IPS-18c (cell line): ENCODE data around the gene ANKS3.

Experiments
- H3K4me3 ChIP-seq: 2 replicates; pipeline ENCODE4 v1.7.0; 2013; ENCODE audit warnings: low read depth, mild to moderate bottlenecking, low read length, moderate library complexity; ENCODE audit not compliant: insufficient read depth
- H3K9me3 ChIP-seq: one replicate; pipeline ENCODE4 v1.6.1; 2013; ENCODE audit warnings: mild to moderate bottlenecking, low read length, moderate library complexity; ENCODE audit not compliant: control insufficient read depth, insufficient read depth

ANKS3 gene

DNA sequence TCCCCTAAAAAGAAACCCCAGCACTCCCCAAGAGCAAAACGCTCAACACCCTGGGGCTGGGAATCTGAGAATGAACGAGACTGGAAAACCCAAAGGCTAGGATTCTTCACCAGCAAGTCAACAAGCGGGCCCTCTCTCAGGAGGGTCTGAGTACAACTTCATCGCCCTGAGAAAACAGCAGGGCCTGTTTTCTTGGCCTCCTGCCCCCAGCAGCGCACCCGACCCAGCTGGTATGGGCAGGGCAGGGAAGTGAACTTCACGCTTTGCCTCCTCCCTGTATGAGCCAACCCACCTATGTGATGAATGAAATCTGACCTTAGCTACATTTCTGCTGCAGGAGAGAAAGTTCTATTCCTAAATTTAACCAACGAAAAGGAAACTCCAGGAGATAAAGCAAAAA, 29.6 kb downstream of the ANKS3 start:
- Histone ChIP-seq H3K9me3 (no peaks in the 10 kb centered on the region), H3K4me3 (no peak overlapping the region)

DNA sequence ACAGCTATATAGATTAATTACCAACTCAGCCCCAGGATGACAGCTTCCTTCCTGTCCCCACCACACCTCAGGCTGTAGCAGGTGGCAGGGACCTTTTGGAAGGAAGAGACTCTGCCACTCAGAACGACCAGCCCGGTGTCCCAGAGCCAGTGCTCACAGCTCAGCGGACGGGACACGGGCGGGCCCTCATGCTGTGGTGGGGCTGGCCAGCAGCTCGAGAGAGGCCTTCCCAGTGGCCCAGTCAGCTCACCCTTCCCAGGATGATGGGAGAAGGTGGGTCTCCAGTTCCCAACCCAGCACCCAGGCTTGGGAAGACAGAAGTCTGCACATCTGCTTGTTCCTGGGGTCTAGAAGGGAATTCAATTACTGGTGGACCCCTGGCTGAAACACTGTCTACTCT, 30.2 kb downstream of the ANKS3 start:
- H3K9me3 ChIP-seq: no peaks in the 10 kb centered on the region
- H3K4me3 ChIP-seq: no peak overlapping the region

DNA sequence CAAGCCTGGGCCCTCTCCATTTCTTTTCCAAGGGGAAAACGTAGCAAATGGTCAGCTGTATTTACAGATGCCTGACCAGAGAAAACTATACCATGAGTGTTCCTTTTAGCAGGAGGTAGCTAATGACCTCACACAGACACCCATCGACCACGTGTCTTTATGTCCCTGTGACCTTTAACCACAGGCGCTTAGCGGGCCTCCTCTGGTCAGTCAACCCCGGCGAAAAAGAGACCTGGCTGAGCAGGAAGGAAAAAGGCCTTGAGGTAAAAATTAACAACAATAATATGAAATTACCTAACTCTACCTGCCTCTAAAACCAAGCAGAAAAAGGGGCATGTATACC, 31.6 kb downstream of the ANKS3 start:
- no peak overlapping the region for H3K4me3 ChIP-seq
- H3K9me3 ChIP-seq: no peaks in the 10 kb centered on the region

GRCh38 chr16:4701791-4702465, 32.1 kb downstream of the ANKS3 start:
- H3K9me3 ChIP-seq: no peaks in the 10 kb centered on the region
- no peak overlapping the region for H3K4me3 ChIP-seq

DNA sequence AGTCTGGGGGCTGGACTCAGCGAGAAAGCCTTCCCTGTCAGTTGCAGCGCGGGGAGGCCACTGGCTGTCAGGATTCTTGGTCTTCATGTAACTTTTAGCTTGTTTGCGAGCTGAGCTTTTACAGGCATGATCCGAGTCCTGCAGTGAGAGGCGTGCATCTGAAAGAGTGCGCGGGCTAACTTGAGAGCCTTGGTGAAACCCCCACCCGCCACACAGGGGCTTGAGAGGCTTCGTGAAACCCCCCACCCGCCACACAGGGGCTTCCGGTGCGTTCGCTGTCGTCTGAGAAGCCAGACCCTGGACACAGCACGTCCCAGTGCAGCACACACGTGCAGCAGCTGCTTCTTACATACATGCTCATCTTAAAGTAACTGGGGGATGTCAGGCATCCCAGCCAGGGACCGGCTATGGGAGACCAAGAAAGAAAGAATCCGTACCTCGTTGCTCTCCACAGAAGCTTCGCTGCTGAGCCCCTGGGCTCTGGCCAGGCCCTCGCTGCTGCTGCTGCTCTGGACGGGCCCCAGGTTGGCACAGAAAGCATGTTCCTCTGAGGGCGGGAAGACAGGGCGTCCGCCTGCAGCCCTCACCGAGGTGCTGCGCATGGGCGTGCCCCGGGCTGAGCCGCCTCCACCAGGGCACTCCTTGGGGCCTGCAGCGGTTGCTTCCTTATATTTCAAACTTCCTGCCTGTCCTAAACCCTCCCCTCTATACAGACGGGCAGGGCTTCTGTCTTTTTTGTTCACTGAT, 32.9 kb downstream of the ANKS3 start:
- Histone ChIP-seq H3K9me3 (no peaks in the 10 kb centered on the region), H3K4me3 (no peak overlapping the region)

GRCh38 chr16:4700380-4700996, 33.6 kb downstream of the ANKS3 start:
- Histone ChIP-seq H3K9me3 (no peaks in the 10 kb centered on the region), H3K4me3 (no peak overlapping the region)

GRCh38 chr16:4699046-4699556, 35.0 kb downstream of the ANKS3 start:
- H3K4me3 ChIP-seq: no peak overlapping the region
- no peaks in the 10 kb centered on the region for H3K9me3 ChIP-seq

DNA sequence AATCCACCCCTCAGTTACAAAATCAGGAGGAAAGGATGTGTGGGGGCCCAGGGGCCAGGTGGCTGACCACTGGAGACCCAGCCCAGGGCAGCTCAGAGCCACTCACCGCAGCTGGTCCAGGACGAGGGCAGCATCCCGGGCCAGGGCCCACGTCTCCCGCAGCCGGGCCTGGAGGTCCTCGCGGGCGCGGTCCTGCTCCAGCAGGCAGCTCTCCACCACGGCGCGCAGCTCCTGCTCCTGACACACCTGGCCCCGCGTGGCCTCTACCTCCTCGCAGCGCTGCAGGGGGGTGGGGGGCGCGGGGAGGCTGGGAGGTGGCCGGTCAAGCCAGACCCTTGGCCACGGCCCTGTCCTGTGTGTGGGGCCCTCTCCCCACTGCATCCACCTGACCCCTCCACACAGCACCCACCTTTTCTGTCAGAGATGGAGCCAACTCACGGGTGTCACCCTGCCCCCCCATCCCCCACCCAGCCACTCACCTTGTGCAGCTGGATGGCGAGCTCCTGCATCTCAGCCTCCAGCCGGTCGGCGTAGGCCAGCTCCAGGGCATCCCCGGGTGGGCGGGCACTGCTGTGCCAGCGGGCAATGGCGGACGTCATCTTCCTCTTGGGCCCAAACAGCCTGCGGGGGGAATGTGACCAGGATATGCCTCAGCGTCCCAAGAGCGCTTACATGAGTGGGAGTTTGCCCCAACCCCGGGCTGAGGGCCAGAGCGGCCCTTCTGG, 35.6 kb downstream of the ANKS3 start:
- H3K4me3 ChIP-seq: no peak overlapping the region
- no peaks in the 10 kb centered on the region for H3K9me3 ChIP-seq

- no peak overlapping the region for H3K4me3 ChIP-seq
- H3K9me3 ChIP-seq: no peaks in the 10 kb centered on the region
Measured at GRCh38 chr16:4697848-4698291, 36.2 kb downstream of the ANKS3 start.

GRCh38 chr16:4696905-4697847, 36.9 kb downstream of the ANKS3 start:
- H3K9me3 ChIP-seq: no peaks in the 10 kb centered on the region

GRCh38 chr16:4696172-4696904, 37.7 kb downstream of the ANKS3 start:
- Histone ChIP-seq H3K4me3 (no peak overlapping the region), H3K9me3 (no peaks in the 10 kb centered on the region)

More at GRCh38 chr16:4696905-4697847, 36.9 kb downstream of the ANKS3 start:
- H3K4me3 ChIP-seq: no peak overlapping the region

GRCh38 chr16:4695473-4696171, 38.4 kb downstream of the ANKS3 start:
- H3K4me3 ChIP-seq: no peak overlapping the region

DNA sequence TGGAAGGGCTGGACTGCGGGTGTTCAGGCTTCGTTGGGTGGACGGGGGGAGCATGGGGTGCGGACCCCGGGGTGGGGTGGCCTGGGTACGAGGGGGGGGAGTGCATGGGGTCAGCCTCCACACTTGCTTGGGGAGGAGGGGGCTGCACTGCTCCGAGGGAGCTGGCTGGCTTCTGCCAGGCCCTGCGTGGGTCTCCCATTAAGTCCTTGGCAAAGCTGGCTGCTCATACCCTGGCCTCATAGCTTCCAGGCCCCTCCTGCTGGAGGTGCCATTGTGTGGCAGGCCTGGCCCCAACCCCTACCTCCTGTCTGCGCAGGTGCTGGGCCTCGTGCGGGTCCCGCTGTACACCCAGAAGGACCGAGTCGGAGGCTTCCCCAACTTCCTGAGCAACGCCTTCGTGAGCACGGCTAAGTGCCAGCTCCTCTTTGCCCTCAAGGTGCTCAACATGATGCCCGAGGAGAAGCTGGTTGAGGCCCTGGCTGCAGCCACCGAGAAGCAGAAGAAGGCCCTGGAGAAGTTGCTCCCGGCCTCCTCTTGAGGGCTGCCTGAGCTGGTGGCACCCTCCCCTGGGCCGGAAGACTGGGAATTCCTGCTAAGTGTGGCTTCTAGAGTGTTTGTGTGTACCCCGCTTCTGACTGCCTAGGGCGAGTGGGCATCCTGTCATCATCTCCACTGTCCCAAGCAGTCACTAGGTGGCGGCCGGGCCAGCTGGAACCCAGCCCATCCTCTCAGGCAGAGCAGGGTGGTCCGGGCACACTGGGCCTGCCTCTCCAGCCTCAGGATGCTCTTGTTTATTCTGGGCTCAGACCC, 39.2 kb downstream of the ANKS3 start:
- Histone ChIP-seq H3K9me3 (no peaks in the 10 kb centered on the region), H3K4me3 (peak overlapping the region; percentile 98)

More at GRCh38 chr16:4695473-4696171, 38.4 kb downstream of the ANKS3 start:
- H3K9me3 ChIP-seq: no peaks in the 10 kb centered on the region

- Histone ChIP-seq H3K4me3 (peak overlapping the region; percentile 98), H3K9me3 (no peaks in the 10 kb centered on the region)
Measured at GRCh38 chr16:4693956-4694641, 40.0 kb downstream of the ANKS3 start.
